Activated T-cell treated with anti-CD3 and anti-CD28 coated beads for 4 hours (primary cell): ENCODE data around the gene CORO1A.
"Not testable (repeated sequence)": the region's sequence is repeated elsewhere in the genome, so short reads cannot be mapped to it uniquely, and the experiment has no call there.

Experiments
- DNase-seq: peaks from one replicate; pipeline ENCODE4 v3.0.0-alpha.2; 2020

The CORO1A gene

DNA sequence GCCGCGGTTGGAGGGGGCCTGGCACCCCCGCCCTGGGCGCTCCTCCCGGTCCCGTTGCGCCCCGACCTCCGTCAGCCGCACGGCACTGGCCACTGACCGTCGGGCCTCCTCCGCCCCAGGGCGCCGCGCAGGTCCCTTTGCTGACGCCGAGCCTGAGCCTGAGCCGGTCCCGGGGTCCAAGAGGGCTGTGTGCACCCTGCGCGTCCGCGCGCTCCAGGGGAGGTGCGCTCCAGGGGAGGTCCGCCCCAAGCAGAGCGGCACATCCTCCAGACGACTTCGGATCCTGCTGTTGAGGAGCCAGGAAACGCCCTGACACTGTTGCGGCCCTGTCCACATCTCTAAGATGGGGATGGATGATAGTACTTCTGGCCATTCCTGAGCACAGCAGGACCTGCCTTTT, 22.9 kb downstream of the CORO1A start:
- DNase-seq: not testable (repeated sequence)

DNA sequence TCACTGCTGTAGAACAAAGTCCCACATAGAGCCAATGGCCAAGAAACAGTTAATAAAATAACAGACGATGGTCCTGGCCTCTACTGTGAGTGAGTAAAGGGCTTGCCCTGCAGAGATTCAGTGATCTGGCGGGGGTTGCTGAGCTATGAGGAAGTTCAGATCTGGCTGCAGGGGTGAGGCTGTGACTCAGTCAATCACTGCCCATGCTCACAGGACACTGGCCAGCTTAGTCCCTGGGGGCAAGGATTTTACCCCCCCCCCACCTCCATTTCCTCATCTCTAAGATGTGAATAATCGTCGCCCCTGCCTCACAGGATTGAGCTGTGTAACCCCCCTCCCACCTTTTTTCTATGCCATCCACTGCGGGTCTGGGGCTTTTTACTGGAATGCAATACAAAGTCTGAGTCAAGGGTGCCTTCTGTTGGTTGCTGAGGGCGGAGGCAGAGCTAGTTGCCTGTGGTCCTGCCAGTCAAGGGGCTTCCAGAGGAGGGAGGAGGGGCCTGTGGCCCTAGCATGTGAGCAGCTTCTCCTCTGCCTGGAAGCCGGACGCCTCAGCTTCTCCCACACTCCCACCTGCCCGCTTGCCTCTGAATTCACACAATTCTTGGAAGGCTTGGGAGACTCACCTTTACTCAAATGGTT, 23.8 kb downstream of the CORO1A start:
- DNase-seq: not testable (repeated sequence)

DNA sequence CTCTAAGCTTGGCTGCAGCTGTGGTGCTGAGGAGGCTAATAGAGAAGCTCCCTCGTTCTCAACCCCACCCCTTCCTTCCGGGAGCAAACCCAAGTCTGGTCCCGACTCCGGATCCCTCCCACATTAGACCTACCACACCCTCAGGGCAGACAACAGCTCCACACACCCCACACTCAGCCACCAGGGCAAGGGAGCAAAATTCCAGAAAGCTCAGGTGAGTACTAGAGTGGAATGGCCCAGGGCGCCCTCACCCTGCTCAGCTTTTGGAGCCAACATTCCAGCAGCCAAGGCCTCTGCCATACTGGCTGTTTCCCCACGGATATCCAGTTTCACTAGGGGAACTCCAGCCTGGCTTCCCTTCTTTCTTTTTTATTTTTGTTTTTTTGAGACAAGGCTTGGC, 25.6 kb downstream of the CORO1A start:
- not testable (repeated sequence) for DNase-seq

DNA sequence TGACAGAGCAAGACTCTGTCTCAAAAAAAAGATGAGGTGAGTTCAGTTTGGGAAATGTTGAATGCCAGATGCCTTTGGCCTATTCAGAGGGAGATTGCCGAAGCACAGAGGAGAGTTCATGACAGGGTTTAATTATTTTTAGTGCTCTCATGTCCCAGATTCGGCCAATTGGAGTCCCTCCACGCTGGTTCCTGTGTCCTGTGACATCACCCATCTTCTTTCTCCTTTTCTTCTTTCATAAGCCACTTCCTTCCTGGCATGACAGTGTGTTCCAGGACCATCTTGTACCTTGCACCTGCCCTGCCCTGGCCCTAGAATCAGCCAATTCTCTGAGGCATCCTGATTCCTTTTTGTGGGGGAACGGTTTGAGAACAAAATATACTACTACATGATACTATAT, 28.0 kb downstream of the CORO1A start:
- not testable (repeated sequence) for DNase-seq

DNA sequence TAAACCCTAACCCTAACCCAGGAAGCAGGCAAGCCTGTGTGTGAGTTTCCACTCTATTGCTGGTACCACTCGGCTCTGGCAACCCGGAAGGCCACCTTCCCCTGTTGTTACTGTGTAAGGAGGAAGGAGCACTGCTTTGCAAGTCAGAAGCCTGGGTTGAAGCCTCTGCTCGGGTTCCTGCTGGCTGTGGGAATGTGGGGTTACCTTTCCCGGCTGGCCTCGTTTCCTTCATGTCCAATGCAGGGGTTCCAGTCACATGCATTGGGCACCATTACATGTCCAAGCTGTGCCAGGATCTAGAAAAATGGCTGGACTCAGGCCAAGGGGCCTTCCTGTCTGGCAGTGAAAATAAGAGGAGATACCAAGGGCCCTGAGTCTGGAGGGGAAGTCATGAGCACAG, 33.7 kb downstream of the CORO1A start:
- not testable (repeated sequence) for DNase-seq
